Left lung (tissue), 10 donors: ENCODE measurements around the gene MAN1A2. TPM values are rescaled to one million over a fixed set of nuclear protein-coding genes. Genes with fewer than 3 reads are reported as not detected.

ENCODE experiments used
- ATAC-seq: fragments of 200-7000 bp; cut with Tn5 transposase; one replicate; pipeline ENCODE4 v1.9.1; 2020; ENCODE audit warnings: moderate library complexity
- DNase-seq, 4 donors: peaks; one replicate each; pipeline ENCODE4 v3.0.0-alpha.2; 2013 to 2020
- H3K27ac ChIP-seq, 2 donors: fragments of 200-600 bp; sonication (generic) in 1 of 2; one replicate each; pipeline versions ENCODE4 v1.5.0 to v1.8.0; 2020 to 2021
- H3K27me3 ChIP-seq, 2 donors: fragments of 200-600 bp; sonication (generic) in 1 of 2; one replicate each; pipeline versions ENCODE4 v1.5.0 to v1.8.0; 2020 to 2021
- H3K36me3 ChIP-seq, 2 donors: fragments of 200-600 bp; sonication (generic) in 1 of 2; one replicate each; pipeline versions ENCODE4 v1.5.0 to v1.8.0; 2020 to 2021
- H3K4me1 ChIP-seq, 2 donors: fragments of 200-600 bp; one replicate each; pipeline ENCODE4 v1.8.0; 2021
- H3K4me3 ChIP-seq, 2 donors: fragments of 200-600 bp; sonication (generic) in 1 of 2; one replicate each; pipeline versions ENCODE4 v1.5.0 to v1.8.0; 2020 to 2021; ENCODE audit warnings: mild to moderate bottlenecking in 1 of 2
- H3K9me3 ChIP-seq, 2 donors: fragments of 200-600 bp; sonication (generic) in 1 of 2; one replicate each; pipeline versions ENCODE4 v1.5.0 to v1.8.0; 2020 to 2021
- intact Hi-C, 2 donors: fragments of 100-400 bp; cut with DNase I; formaldehyde crosslinking; loops; one replicate each; pipeline versions ENCODE4 v1.11.2 to v1.14.2; 2022
- polyA plus RNA-seq, 6 donors: library from polyadenylated mRNA; unstranded; fragments of 120-200 nt; gene quantifications; one replicate each; pipeline ENCODE4 v1.2.1, GENCODE V29; 2013; ENCODE audit not compliant: insufficient read length in 6 of 6
- total RNA-seq, 2 donors: library from RNA; stranded (reverse); fragmentation: NEBNext Ultra II Directional; extraction: Animal tissue kit (Norgen Biotek cat#: 25700); gene quantifications; one replicate each; pipeline ENCODE4 v1.2.1, GENCODE V29; 2021
- TF ChIP-seq, protein P1 (sequence below), 2 donors: fragments of 200-600 bp; sonication (generic) in 1 of 2; IDR thresholded peaks; one replicate each; pipeline versions ENCODE4 v1.5.0 to v1.8.0; 2021; ENCODE audit warnings: antibody characterized with exemption in 2 of 2
- donor health status: DM: no; HTN: yes; CAD: no.
- donor health status: DM: no; HTN: no; CAD: no.

MAN1A2 gene
- total and polyA plus RNA-seq, 8 donors = 31.8 to 49.4 (median 34.6) TPM

DNA sequence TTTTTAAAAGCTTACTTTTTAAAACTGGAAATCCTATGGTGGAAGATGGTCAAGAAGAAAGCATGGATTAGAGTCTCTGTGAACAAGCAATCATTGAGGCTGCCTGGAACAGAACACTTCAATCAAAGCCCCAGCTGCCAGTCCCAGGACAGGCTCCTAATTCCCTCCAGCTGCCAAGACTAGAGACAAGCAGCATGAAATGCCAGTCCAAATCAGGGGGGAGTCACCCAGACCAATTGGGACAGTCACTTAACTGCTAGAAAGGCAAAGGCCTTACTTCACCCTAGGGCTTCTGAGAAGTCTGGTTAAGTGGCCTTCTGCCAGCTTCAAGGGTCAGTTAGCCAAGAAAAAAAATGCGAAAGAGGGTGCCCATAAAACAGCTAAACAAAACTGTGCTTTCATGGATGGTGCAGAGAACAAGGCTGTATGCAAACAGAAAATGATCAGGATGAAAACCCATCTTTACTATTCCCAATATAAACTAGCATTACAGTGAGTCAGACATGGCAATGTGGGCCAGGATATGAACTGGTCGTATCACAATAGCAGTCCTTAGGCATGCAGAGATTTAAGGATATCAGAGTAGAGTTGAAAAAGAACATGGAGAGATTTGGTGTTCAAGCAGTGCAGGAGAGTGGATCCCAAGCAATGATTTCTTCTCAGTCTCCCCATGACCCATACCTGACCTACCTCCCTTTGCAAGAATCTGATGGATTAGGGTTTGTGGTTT is 31.0 kb upstream of the MAN1A2 start:
- DNase-seq = no peak
- intact Hi-C loops = no loop called here
- TF ChIP-seq, protein P1, sequence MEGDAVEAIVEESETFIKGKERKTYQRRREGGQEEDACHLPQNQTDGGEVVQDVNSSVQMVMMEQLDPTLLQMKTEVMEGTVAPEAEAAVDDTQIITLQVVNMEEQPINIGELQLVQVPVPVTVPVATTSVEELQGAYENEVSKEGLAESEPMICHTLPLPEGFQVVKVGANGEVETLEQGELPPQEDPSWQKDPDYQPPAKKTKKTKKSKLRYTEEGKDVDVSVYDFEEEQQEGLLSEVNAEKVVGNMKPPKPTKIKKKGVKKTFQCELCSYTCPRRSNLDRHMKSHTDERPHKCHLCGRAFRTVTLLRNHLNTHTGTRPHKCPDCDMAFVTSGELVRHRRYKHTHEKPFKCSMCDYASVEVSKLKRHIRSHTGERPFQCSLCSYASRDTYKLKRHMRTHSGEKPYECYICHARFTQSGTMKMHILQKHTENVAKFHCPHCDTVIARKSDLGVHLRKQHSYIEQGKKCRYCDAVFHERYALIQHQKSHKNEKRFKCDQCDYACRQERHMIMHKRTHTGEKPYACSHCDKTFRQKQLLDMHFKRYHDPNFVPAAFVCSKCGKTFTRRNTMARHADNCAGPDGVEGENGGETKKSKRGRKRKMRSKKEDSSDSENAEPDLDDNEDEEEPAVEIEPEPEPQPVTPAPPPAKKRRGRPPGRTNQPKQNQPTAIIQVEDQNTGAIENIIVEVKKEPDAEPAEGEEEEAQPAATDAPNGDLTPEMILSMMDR (IDR thresholded peaks at IDR 0.05) = no peak
- H3K9me3 ChIP-seq = peaks cover 0 to 2% of the 10 kb centered on the region in 2 donors
- no peaks in the 10 kb centered on the region for H3K36me3 ChIP-seq
- ATAC-seq = no peak
- H3K4me1 ChIP-seq = no peaks in the 10 kb centered on the region
- H3K4me3 ChIP-seq = no peak overlapping the region
- H3K27ac ChIP-seq = no peak overlapping the region
- H3K27me3 ChIP-seq = no peaks in the 10 kb centered on the region

DNA sequence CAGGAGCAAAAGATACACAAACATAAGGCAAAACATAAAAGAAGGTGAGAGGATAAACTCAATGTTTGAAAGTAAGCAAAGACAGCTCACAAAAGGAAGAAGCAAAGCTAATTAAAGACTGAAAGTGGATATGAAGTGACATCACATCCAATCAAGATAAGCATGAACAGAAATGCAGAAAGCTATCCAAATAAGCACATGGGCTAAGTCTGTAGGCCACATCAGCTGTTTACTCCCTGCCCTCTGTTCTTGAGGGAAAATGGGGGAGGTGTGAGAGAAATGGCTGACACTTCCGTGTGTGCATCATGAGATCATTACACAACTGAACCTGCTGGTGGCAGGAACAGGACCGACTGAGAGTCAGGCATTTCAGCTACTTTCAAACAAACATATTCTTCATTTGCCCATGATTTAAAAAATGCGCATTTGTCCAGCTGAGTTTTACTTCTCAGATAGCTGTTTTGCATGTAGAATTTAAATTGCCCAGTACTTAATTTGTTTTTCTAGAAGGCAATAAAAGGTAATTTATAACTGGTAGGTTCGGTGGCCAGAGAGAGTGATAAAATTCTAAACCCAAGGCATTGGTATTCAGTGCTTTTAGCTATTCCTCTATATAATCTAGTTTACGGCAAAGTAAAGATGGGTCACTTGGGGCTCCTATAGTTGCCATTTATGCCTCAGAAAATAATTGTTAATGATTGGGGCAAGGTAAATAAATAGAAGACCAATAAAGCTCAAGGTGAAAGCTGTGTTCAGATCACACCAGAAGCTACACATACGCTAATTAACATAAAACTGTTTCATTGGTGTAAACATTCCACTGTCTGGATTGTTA is 27.2 kb upstream of the MAN1A2 start:
- intact Hi-C loops = no loop called here
- no peak overlapping the region for H3K27ac ChIP-seq

DNA sequence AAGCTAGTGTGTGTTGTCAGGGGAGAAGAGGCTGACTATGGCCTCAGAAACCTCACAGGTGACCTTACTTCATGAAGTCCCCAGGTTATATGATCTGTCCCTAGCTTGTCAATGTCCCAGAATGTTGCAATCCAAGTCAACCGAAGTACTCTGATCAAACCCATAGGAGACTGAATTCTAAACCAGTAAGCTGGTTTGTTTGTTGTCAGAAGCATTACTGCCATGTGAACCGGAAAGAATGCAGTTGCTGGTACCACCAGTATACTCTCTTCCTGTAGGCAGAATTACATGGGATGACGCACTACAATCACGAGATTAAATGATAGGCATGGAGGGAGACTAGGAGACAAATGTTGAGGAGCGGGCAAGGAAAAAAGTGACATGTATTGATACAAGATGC is 26.1 kb upstream of the MAN1A2 start:
- H3K9me3 ChIP-seq = peaks cover 0 to 2% of the 10 kb centered on the region in 2 donors
- intact Hi-C loops = no loop called here
- DNase-seq = no peak
- H3K27ac ChIP-seq = no peak overlapping the region
- no peak overlapping the region for H3K4me3 ChIP-seq
- no peaks in the 10 kb centered on the region for H3K36me3 ChIP-seq
- ATAC-seq = no peak
- H3K27me3 ChIP-seq = no peaks in the 10 kb centered on the region
- TF ChIP-seq, protein P1 (IDR thresholded peaks at IDR 0.05) = no peak
- no peaks in the 10 kb centered on the region for H3K4me1 ChIP-seq

More for the DNA sequence above, 27.2 kb upstream of the MAN1A2 start:
- Histone ChIP-seq H3K27me3 (no peaks in the 10 kb centered on the region), H3K4me3 (no peak overlapping the region), H3K9me3 (peaks cover 0 to 2% of the 10 kb centered on the region in 2 donors), H3K4me1 (no peaks in the 10 kb centered on the region), H3K36me3 (no peaks in the 10 kb centered on the region)
- TF ChIP-seq, protein P1 (IDR thresholded peaks at IDR 0.05) = no peak
- peak in 1 of 4 donors; percentile 55 for DNase-seq
- ATAC-seq = peak; percentile 69

DNA sequence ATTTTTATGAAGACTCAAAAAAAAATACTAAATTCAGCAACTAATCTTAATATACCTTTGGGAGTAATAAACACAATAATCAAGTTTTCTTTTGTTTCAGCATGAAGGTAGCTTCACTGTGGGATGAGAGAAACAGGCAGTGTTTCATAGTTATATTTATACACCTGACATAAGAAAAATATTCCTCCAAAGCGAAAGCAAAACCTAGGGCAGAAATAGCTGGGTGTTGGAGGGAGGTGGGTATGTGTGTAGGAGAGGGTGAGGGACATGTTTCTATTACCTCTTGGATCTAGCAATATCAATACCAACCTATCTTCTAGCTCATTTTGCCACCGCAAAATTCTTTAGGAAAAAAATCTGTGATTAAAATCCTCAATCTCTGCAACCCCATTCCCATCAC is 24.9 kb upstream of the MAN1A2 start:
- intact Hi-C loops = no loop called here
- ATAC-seq (no peak), DNase-seq (no peak)
- Histone ChIP-seq H3K27ac (no peak overlapping the region), H3K27me3 (no peaks in the 10 kb centered on the region), H3K9me3 (peaks cover 0 to under 1% of the 10 kb centered on the region in 2 donors), H3K4me3 (no peak overlapping the region), H3K4me1 (no peaks in the 10 kb centered on the region), H3K36me3 (no peaks in the 10 kb centered on the region)
- TF ChIP-seq, protein P1 (IDR thresholded peaks at IDR 0.05) = no peak
